Right cardiac atrium (tissue), 5 donors: ENCODE data around the gene TMEM132D. TPM values are rescaled to one million over a fixed set of nuclear protein-coding genes. Genes with fewer than 3 reads are reported as not detected.

Experiments used
- ATAC-seq, 2 donors: fragments of 200-7000 bp; cut with Tn5 transposase; one replicate each; pipeline versions ENCODE4 v1.8.0 to v1.9.1; 2020; ENCODE audit warnings: moderate library complexity in 2 of 2, mild to moderate bottlenecking in 1 of 2
- DNase-seq, 3 donors: peaks; one replicate each; pipeline ENCODE4 v3.0.0-alpha.2; 2020
- H3K27ac ChIP-seq: one replicate; pipeline ENCODE4 v1.5.1; 2013; ENCODE audit warnings: mild to moderate bottlenecking, low read length, control low read depth, moderate library complexity
- H3K27me3 ChIP-seq: one replicate; pipeline ENCODE4 v1.6.1; 2013; ENCODE audit not compliant: control insufficient read depth, insufficient read depth
- H3K4me1 ChIP-seq: one replicate; pipeline ENCODE4 v1.6.1; 2013; ENCODE audit warnings: low read length; ENCODE audit not compliant: control insufficient read depth, insufficient read depth
- H3K4me3 ChIP-seq: one replicate; pipeline ENCODE4 v1.5.1; 2013; ENCODE audit warnings: low read length, control low read depth
- H3K9me3 ChIP-seq: one replicate; pipeline ENCODE4 v1.6.1; 2013; ENCODE audit warnings: low read length; ENCODE audit not compliant: control insufficient read depth
- WGBS: extraction: QIAGEN DNeasy Blood & Tissue Kit; methylation state at CpG from one replicate; pipeline ENCODE4 v1.1.7; 2013; 5-methylcytosine and 5-hydroxymethylcytosine counted together
- intact Hi-C, 4 donors: fragments of 100-400 bp; cut with DNase I; formaldehyde crosslinking; loops; one replicate each; pipeline versions ENCODE4 v1.11.0 to v1.14.0; 2022 to 2023
- polyA plus RNA-seq: library from polyadenylated mRNA; stranded (reverse); fragments of 200-250 nt; gene quantifications from one replicate; pipeline ENCODE4 v1.2.3, GENCODE V29; 2013
- total RNA-seq, 4 donors: library from RNA; stranded (reverse); fragmentation: NEBNext Ultra II Directional; extraction: Animal tissue kit (Norgen Biotek cat#: 25700); gene quantifications; one replicate each; pipeline ENCODE4 v1.2.1, GENCODE V29; 2021
- donor health status: healthy with polysubstance abuse.
- donor health status: DM: no; HTN: yes; CAD: no.
- donor health status: DM: no; HTN: no; CAD: no.
- donor health status: DM: no; HTN: yes; CAD: no; lungs with severe emphysema.
- donor health status: DM: yes; HTN: yes; CAD: no.

TMEM132D gene
- total and polyA plus RNA-seq, 5 donors, result not detected

GRCh38 chr12:129681830-129682229 is 222.0 kb downstream of the TMEM132D start:
- intact Hi-C loops, result no loop called here
- DNase-seq, result no peak
- no peak for ATAC-seq
- Histone ChIP-seq H3K4me3 (no peak overlapping the region), H3K27ac (no peak overlapping the region), H3K9me3 (peaks cover 5% of the 10 kb centered on the region), H3K4me1 (no peaks in the 10 kb centered on the region), H3K27me3 (no peaks in the 10 kb centered on the region)
- WGBS, result 50% methylated on average over 2 of the region's 2 CpGs

GRCh38 chr12:129681151-129681550 is 222.7 kb downstream of the TMEM132D start:
- no peak overlapping the region for H3K27ac ChIP-seq
- DNase-seq (no peak), ATAC-seq (no peak)
- intact Hi-C loops, result no loop called here
- no peaks in the 10 kb centered on the region for H3K27me3 ChIP-seq
- H3K4me1 ChIP-seq, result no peaks in the 10 kb centered on the region
- H3K9me3 ChIP-seq, result peaks cover 5% of the 10 kb centered on the region
- WGBS, result 80% methylated on average over 1 of the region's 1 CpG
- H3K4me3 ChIP-seq, result no peak overlapping the region

- Histone ChIP-seq H3K27me3 (no peaks in the 10 kb centered on the region), H3K27ac (no peak overlapping the region), H3K4me3 (no peak overlapping the region), H3K9me3 (no peaks in the 10 kb centered on the region), H3K4me1 (no peaks in the 10 kb centered on the region)
- ATAC-seq (no peak), DNase-seq (no peak)
- intact Hi-C loops, result no loop called here
- 79% methylated on average over 7 of the region's 7 CpGs for WGBS
Measured at GRCh38 chr12:129676411-129676810, 227.4 kb downstream of the TMEM132D start.

GRCh38 chr12:129675947-129676346 is 227.9 kb downstream of the TMEM132D start:
- intact Hi-C loops, result no loop called here

GRCh38 chr12:129675496-129675895 is 228.3 kb downstream of the TMEM132D start:
- WGBS, result 70% methylated on average over 4 of the region's 4 CpGs
- Histone ChIP-seq H3K9me3 (no peaks in the 10 kb centered on the region), H3K27ac (no peak overlapping the region), H3K4me1 (no peaks in the 10 kb centered on the region), H3K4me3 (no peak overlapping the region), H3K27me3 (no peaks in the 10 kb centered on the region)
- ATAC-seq (no peak), DNase-seq (no peak)
- intact Hi-C loops, result no loop called here

More at GRCh38 chr12:129675947-129676346, 227.9 kb downstream of the TMEM132D start:
- ATAC-seq (no peak), DNase-seq (no peak)
- Histone ChIP-seq H3K9me3 (no peaks in the 10 kb centered on the region), H3K27ac (no peak overlapping the region), H3K27me3 (no peaks in the 10 kb centered on the region), H3K4me3 (no peak overlapping the region), H3K4me1 (no peaks in the 10 kb centered on the region)
- 76% methylated on average over 3 of the region's 3 CpGs for WGBS

- 51% methylated on average over 5 of the region's 5 CpGs for WGBS
- H3K9me3 ChIP-seq, result no peaks in the 10 kb centered on the region
- no peak for ATAC-seq
- no peak overlapping the region for H3K27ac ChIP-seq
- no peak for DNase-seq
- no peaks in the 10 kb centered on the region for H3K4me1 ChIP-seq
- no peak overlapping the region for H3K4me3 ChIP-seq
- intact Hi-C loops, result no loop called here
- no peaks in the 10 kb centered on the region for H3K27me3 ChIP-seq
Measured at GRCh38 chr12:129673806-129674205, 230.0 kb downstream of the TMEM132D start.

GRCh38 chr12:129672110-129672509 is 231.7 kb downstream of the TMEM132D start:
- Histone ChIP-seq H3K27me3 (no peaks in the 10 kb centered on the region), H3K9me3 (no peaks in the 10 kb centered on the region), H3K4me1 (no peaks in the 10 kb centered on the region), H3K4me3 (no peak overlapping the region), H3K27ac (no peak overlapping the region)
- ATAC-seq (no peak), DNase-seq (no peak)
- 64% methylated on average over 8 of the region's 8 CpGs for WGBS
- intact Hi-C loops, result no loop called here

GRCh38 chr12:129670256-129670920 is 233.4 kb downstream of the TMEM132D start:
- DNase-seq, result no peak
- Histone ChIP-seq H3K27ac (no peak overlapping the region), H3K27me3 (no peaks in the 10 kb centered on the region), H3K9me3 (no peaks in the 10 kb centered on the region), H3K4me1 (no peaks in the 10 kb centered on the region), H3K4me3 (no peak overlapping the region)
- intact Hi-C loops, result no loop called here
- ATAC-seq, result no peak
- 56% methylated on average over 6 of the region's 6 CpGs for WGBS

GRCh38 chr12:129665414-129665813 is 238.4 kb downstream of the TMEM132D start:
- 77% methylated on average over 6 of the region's 6 CpGs for WGBS

GRCh38 chr12:129662234-129662633 is 241.6 kb downstream of the TMEM132D start:
- WGBS, result 83% methylated on average over 9 of the region's 9 CpGs
- H3K27ac ChIP-seq, result no peak overlapping the region
- ATAC-seq, result no peak
- intact Hi-C loops, result no loop called here
- no peaks in the 10 kb centered on the region for H3K27me3 ChIP-seq
- DNase-seq, result no peak
- no peak overlapping the region for H3K4me3 ChIP-seq
- H3K4me1 ChIP-seq, result no peaks in the 10 kb centered on the region
- no peaks in the 10 kb centered on the region for H3K9me3 ChIP-seq

More at GRCh38 chr12:129665414-129665813, 238.4 kb downstream of the TMEM132D start:
- Histone ChIP-seq H3K4me3 (no peak overlapping the region), H3K9me3 (no peaks in the 10 kb centered on the region), H3K27me3 (no peaks in the 10 kb centered on the region), H3K27ac (no peak overlapping the region), H3K4me1 (no peaks in the 10 kb centered on the region)
- intact Hi-C loops, result no loop called here
- ATAC-seq (no peak), DNase-seq (no peak)

- WGBS, result 67% methylated on average over 7 of the region's 7 CpGs
- DNase-seq, result no peak
- Histone ChIP-seq H3K27ac (no peak overlapping the region), H3K9me3 (no peaks in the 10 kb centered on the region), H3K27me3 (no peaks in the 10 kb centered on the region), H3K4me1 (no peaks in the 10 kb centered on the region), H3K4me3 (no peak overlapping the region)
- intact Hi-C loops, result no loop called here
- ATAC-seq, result no peak
Measured at GRCh38 chr12:129660946-129661345, 242.9 kb downstream of the TMEM132D start.
